ENCODE measurements around the gene QRICH2.

QRICH2 gene

DNA sequence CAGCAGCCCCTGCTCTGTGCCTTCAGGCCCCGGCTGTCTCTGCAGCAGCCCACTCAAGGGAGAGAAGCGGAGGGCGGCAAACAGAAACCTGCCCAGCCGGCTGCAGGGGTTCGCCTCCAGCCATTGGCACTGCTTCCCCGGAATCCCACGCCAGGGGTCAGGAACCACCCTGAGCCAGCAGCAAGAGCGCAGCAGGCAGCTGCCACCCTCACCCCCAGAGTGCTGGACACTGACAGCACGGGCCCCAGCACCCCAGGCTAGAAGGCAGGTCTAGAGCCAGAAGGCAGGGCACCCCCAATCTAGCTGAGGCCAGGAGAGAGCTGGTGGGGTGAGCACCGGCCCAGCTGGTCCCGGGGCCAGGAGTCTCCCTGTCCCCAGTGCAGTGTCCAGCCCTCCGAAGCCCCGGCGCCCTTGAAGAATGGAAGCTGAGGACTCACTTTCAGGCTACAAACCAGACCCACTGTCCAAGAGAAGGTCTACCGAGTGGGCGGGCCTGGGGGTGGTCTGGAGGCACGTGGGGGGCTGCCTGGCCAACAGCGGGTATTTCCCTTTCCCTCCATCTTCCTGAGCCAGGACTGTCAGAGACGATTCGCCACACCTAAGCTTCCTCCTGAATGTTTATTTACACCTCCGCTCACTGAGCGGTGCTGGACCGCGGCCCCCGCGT lies 34.5 kb downstream of the QRICH2 start:
- H3K9ac ChIP-seq (ENCODE audit: low read length), result no peak overlapping the region
- H2BK12ac ChIP-seq (ENCODE audit: low read length), result no peak overlapping the region
- H2BK120ac ChIP-seq (ENCODE audit: insufficient read depth, low read length, poor library complexity), result no peak overlapping the region
- H3K79me2 ChIP-seq (ENCODE audit: control insufficient read depth, insufficient read depth, low read length, poor library complexity), result no peaks in the 10 kb centered on the region
- H3K4me3 ChIP-seq (ENCODE audit: low read depth, low read length), result no peak overlapping the region
- no peak overlapping the region for H3K4ac ChIP-seq (ENCODE audit: low read depth, low read length)
- whole genome bisulfite sequencing (ENCODE audit: extremely low coverage, insufficient coverage, insufficient read length), result no CpG with 5 or more reads among the region's 26 CpGs
- no peak overlapping the region for H2AFZ ChIP-seq (ENCODE audit: insufficient read depth, low read length, poor library complexity)
- DNase-seq, result no peak
- no peak overlapping the region for H2AK5ac ChIP-seq (ENCODE audit: low read length)
- H4K12ac ChIP-seq (ENCODE audit: low read depth, low read length), result no peak overlapping the region
- H3K14ac ChIP-seq (ENCODE audit: low read length), result no peak overlapping the region
- H3K79me1 ChIP-seq (ENCODE audit: low read length), result peaks cover 19% of the 10 kb centered on the region
- H3K4me1 ChIP-seq (ENCODE audit: control insufficient read depth in 1 of 2, insufficient read depth in 2 of 2, low read length in 2 of 2), result peaks cover 28 to 51% of the 10 kb centered on the region in 2 experiments
- no peak overlapping the region for H3K18ac ChIP-seq (ENCODE audit: low read length)
- H4K91ac ChIP-seq (ENCODE audit: low read depth, low read length), result no peak overlapping the region
- no peaks in the 10 kb centered on the region for H3K9me3 ChIP-seq (ENCODE audit: insufficient read depth, low read depth, low read length)
- H4K8ac ChIP-seq (ENCODE audit: low read depth, low read length), result no peak overlapping the region
- H3K36me3 ChIP-seq (ENCODE audit: control insufficient read depth in 1 of 2, insufficient read depth in 2 of 2, low read length in 2 of 2), result peaks cover 13 to 17% of the 10 kb centered on the region in 2 experiments
- H3K27ac ChIP-seq (ENCODE audit: low read depth, low read length), result no peak overlapping the region
- H3K23ac ChIP-seq (ENCODE audit: low read length), result no peak overlapping the region
- H3K4me2 ChIP-seq (ENCODE audit: low read length), result no peak overlapping the region
- H2BK5ac ChIP-seq (ENCODE audit: low read depth, low read length, poor library complexity), result no peak overlapping the region
- no peaks in the 10 kb centered on the region for H3K27me3 ChIP-seq (ENCODE audit: insufficient read depth, low read length)

DNA sequence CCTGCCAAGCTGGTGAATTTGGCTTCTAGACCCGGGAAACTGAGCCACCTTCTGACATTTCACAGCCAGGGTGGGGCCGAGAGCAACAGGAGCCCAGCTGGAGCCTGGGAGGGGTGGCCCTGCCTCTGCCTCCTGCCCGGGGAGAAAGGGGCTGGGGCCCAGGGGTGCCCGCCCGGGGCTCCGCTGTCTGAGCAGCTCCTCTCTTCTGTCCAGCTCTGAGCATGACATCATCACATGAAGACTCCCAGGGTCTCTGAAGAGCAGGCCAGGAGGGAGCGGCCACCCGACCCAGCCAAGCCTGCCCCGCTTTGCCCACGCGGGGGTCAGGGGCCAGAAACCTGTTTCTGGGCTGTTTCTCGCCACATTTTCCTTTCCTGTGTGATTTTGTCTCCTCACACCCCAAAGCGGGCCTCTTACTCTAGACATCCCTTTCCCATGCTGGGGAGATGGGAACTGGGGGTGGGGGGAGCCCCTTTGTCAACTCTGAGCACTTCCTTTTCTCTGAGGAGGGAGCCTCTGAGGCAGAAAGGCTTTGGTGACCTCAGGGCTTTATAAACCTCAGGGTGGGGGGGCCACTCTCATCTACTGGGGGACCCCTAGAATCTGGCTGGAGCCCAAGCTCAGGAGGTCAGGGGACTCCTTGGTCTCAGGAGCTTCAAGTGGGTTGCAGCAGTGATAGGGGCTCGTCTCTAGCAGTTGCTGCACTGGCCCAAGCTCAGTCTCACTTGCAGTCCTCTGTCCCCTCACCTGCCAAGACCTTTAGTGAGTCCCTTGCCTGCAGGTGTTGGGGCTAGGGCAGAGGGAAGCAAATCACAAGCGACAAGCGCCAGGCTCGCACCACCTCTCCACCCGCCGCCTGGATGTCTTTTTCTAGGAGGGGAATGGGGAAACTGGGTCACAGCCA lies 35.3 kb downstream of the QRICH2 start:
- H3K4ac ChIP-seq (ENCODE audit: low read depth, low read length), result no peak overlapping the region
- H3K27me3 ChIP-seq (ENCODE audit: insufficient read depth, low read length), result no peaks in the 10 kb centered on the region
- WGBS (ENCODE audit: extremely low coverage, insufficient coverage, insufficient read length), result no CpG with 5 or more reads among the region's 19 CpGs
- H3K79me2 ChIP-seq (ENCODE audit: control insufficient read depth, insufficient read depth, low read length, poor library complexity), result no peaks in the 10 kb centered on the region
- H3K18ac ChIP-seq (ENCODE audit: low read length), result no peak overlapping the region
- peak overlapping the region; percentile 31 for H4K91ac ChIP-seq (ENCODE audit: low read depth, low read length)
- H3K4me2 ChIP-seq (ENCODE audit: low read length), result no peak overlapping the region
- H3K14ac ChIP-seq (ENCODE audit: low read length), result no peak overlapping the region
- peak in 1 of 2 donors; percentile 40 for DNase-seq
- H3K4me3 ChIP-seq (ENCODE audit: low read depth, low read length), result no peak overlapping the region
- no peak overlapping the region for H2BK120ac ChIP-seq (ENCODE audit: insufficient read depth, low read length, poor library complexity)
- H4K8ac ChIP-seq (ENCODE audit: low read depth, low read length), result no peak overlapping the region
- H2BK5ac ChIP-seq (ENCODE audit: low read depth, low read length, poor library complexity), result no peak overlapping the region
- peaks cover 32 to 55% of the 10 kb centered on the region in 2 experiments for H3K4me1 ChIP-seq (ENCODE audit: control insufficient read depth in 1 of 2, insufficient read depth in 2 of 2, low read length in 2 of 2)
- no peak overlapping the region for H3K9ac ChIP-seq (ENCODE audit: low read length)
- H3K36me3 ChIP-seq (ENCODE audit: control insufficient read depth in 1 of 2, insufficient read depth in 2 of 2, low read length in 2 of 2), result peaks cover 13 to 17% of the 10 kb centered on the region in 2 experiments
- H2AFZ ChIP-seq (ENCODE audit: insufficient read depth, low read length, poor library complexity), result no peak overlapping the region
- no peak overlapping the region for H3K27ac ChIP-seq (ENCODE audit: low read depth, low read length)
- no peak overlapping the region for H3K23ac ChIP-seq (ENCODE audit: low read length)
- no peaks in the 10 kb centered on the region for H3K9me3 ChIP-seq (ENCODE audit: insufficient read depth, low read depth, low read length)
- no peak overlapping the region for H4K12ac ChIP-seq (ENCODE audit: low read depth, low read length)
- peaks cover 25% of the 10 kb centered on the region for H3K79me1 ChIP-seq (ENCODE audit: low read length)
- no peak overlapping the region for H2AK5ac ChIP-seq (ENCODE audit: low read length)
- no peak overlapping the region for H2BK12ac ChIP-seq (ENCODE audit: low read length)

DNA sequence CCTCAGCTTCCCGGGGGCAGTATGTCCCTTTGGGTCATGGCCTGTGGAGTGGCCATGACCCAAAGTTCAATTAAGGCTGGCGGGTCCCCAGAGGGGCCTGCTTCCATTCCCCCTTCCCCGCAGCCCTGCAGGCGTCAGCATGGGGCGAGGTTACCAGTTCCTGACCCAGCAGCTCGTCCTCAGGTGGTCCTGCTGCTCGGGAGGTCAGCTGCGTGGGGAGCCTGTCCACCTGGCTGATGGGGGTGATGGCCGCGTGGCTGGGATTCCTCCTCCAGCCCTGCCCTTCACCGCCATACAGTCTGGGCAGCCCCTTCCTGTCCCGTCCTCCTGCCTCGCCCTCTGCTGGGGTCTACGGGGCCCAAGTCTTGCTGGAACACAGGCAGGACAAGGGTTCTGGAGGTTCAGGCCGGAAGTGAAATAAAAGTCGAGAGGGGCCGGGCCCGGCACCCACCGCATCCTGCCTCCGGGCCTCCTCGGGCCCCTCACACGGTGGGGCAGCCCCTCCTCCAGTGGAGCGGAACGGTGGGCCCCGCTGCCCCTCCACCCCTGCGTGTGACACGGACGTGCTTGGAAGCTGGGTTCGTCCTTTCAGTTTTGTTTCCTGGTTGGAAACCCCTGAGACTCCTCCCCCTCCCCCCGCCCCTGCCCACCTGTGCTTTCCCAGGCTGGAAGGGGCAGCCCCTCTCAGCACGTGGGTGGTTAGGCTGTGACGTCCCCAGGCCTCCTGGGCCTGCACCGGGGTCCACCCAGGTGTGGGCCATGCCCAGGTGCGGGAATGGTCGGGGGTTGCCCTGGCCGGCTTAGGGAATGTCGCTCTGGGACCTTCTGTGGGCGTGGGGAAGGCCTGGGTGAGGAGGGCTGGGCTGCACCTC lies 36.2 kb downstream of the QRICH2 start:
- H2BK120ac ChIP-seq (ENCODE audit: insufficient read depth, low read length, poor library complexity), result no peak overlapping the region
- no peak overlapping the region for H3K4ac ChIP-seq (ENCODE audit: low read depth, low read length)
- H3K79me2 ChIP-seq (ENCODE audit: control insufficient read depth, insufficient read depth, low read length, poor library complexity), result no peaks in the 10 kb centered on the region
- no peak overlapping the region for H3K9ac ChIP-seq (ENCODE audit: low read length)
- H2AFZ ChIP-seq (ENCODE audit: insufficient read depth, low read length, poor library complexity), result no peak overlapping the region
- H3K36me3 ChIP-seq (ENCODE audit: control insufficient read depth in 1 of 2, insufficient read depth in 2 of 2, low read length in 2 of 2), result peaks cover 13 to 20% of the 10 kb centered on the region in 2 experiments
- H3K79me1 ChIP-seq (ENCODE audit: low read length), result peaks cover 27% of the 10 kb centered on the region
- H3K4me1 ChIP-seq (ENCODE audit: control insufficient read depth in 1 of 2, insufficient read depth in 2 of 2, low read length in 2 of 2), result peaks cover 32 to 55% of the 10 kb centered on the region in 2 experiments
- H3K9me3 ChIP-seq (ENCODE audit: insufficient read depth, low read depth, low read length), result no peaks in the 10 kb centered on the region
- H3K4me2 ChIP-seq (ENCODE audit: low read length), result no peak overlapping the region
- no peaks in the 10 kb centered on the region for H3K27me3 ChIP-seq (ENCODE audit: insufficient read depth, low read length)
- no peak overlapping the region for H2BK5ac ChIP-seq (ENCODE audit: low read depth, low read length, poor library complexity)
- H3K4me3 ChIP-seq (ENCODE audit: low read depth, low read length), result no peak overlapping the region
- H4K8ac ChIP-seq (ENCODE audit: low read depth, low read length), result peak overlapping the region; percentile 15
- WGBS (ENCODE audit: extremely low coverage, insufficient coverage, insufficient read length), result no CpG with 5 or more reads among the region's 38 CpGs
- H3K14ac ChIP-seq (ENCODE audit: low read length), result no peak overlapping the region
- H4K91ac ChIP-seq (ENCODE audit: low read depth, low read length), result peak overlapping the region; percentile 31
- no peak overlapping the region for H4K12ac ChIP-seq (ENCODE audit: low read depth, low read length)
- no peak overlapping the region for H2AK5ac ChIP-seq (ENCODE audit: low read length)
- no peak overlapping the region for H3K18ac ChIP-seq (ENCODE audit: low read length)
- no peak overlapping the region for H3K23ac ChIP-seq (ENCODE audit: low read length)
- no peak overlapping the region for H3K27ac ChIP-seq (ENCODE audit: low read depth, low read length)
- DNase-seq, result peak in 1 of 2 donors; percentile 38
- no peak overlapping the region for H2BK12ac ChIP-seq (ENCODE audit: low read length)

Data from trophoblast cell (in vitro differentiated cells and primary cell).